ENCODE data around the gene CDC42BPA.

The CDC42BPA gene

GRCh38 chr1:226981838-226982237, 336.5 kb downstream of the CDC42BPA start:
- no peak for DNase-seq (ENCODE audit: low read depth in 2 of 2, low spot score in 1 of 2)

DNA sequence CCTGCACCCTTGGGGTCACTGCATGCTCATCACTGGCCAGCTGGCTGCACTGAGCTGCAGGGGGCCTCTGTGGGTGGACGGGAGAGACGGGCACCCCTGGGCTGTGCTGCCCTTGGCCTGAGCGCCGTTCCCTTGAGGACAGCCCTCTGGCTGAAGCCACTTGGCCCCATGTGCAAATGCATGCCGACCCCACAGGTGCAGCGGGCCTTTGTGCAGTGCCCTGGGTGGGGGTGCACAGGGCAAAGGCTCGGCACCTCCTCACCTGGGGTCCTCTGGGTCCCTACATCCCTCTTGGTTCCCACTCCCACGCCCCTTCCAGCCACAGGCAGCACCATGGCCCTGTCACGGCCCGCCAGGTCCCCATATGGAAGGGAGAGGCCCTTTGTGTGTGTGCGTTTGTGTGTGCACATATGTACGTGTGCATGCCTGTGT, 336.9 kb downstream of the CDC42BPA start:
- DNase-seq (ENCODE audit: low read depth in 2 of 2, low spot score in 1 of 2): no peak

DNA sequence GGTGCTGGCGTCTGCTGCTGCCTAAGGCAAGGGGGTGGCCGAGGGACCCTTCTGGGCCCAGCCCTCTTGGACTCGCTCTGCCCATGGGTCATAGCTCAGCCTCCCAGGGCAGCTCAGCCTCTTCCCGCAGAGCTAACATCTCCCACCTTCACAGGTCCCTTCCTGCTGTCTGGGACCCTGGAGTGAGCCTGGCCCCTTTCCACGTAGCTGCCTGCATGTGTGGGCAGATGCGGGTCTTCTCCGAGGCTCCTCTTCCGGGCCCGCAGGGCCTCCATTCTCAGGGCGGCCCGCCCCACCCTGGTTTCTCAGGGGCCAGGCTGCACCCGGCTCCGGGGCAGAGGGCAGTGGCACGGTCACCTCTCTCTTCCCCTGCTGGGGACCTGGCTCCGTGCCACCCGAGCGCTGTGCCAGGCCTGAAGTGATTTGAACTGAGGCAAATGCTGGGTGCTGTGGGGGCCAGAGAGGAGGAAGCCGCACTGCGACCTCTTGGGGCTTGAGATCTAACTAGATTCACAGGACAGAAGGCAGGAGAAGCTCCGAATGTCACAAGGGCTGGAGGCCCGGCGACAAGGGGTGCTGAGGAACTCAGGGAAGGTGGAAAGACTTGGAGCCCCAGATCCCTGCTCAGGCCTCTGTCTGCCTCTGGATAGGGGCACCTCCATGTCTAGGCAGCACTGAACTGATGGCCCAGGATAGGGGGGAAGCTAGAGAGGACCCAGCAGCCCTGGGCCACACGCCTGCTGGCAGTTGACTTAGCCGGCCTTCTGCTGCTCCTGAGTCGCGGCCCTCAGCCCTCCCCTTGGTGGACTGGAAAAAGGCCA, 337.5 kb downstream of the CDC42BPA start:
- no peak for DNase-seq (ENCODE audit: low read depth in 2 of 2, low spot score in 1 of 2)

- no peak for DNase-seq (ENCODE audit: low read depth in 2 of 2, low spot score in 1 of 2)
These were observed 338.2 kb downstream of the CDC42BPA start for GRCh38 chr1:226980122-226980560.

DNA sequence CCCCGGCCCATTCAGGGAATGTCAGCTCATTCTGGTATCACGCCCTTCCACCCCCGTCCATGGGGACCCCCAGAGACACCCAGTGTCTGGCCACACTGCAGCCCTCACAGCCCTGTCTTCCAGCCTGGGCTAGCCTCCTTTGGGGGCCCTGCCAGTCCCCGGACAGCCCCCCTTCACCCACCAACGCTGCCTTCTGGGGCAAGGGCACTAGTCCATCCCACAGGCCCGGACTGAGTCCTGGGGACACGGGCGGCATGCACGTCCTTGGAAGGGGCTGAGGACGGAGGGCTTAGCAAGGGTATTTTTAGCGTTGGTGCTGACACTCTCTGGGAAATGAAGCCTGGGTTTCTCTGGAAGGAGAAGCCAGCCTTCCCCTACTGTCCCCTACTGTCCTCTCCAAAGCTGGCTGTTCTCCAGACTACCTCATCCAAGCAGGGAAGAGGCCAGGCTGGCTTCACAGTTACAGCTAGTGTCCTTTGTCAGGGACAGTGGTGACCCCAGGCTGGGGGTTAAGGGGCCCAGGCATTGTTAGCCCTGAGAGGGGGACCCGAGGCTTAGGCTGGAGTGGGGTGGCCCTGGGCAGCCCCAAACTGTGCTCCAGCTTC, 338.7 kb downstream of the CDC42BPA start:
- no peak for DNase-seq (ENCODE audit: low read depth in 2 of 2, low spot score in 1 of 2)

GRCh38 chr1:226979115-226979516, 339.2 kb downstream of the CDC42BPA start:
- no peak for DNase-seq (ENCODE audit: low read depth in 2 of 2, low spot score in 1 of 2)

DNA sequence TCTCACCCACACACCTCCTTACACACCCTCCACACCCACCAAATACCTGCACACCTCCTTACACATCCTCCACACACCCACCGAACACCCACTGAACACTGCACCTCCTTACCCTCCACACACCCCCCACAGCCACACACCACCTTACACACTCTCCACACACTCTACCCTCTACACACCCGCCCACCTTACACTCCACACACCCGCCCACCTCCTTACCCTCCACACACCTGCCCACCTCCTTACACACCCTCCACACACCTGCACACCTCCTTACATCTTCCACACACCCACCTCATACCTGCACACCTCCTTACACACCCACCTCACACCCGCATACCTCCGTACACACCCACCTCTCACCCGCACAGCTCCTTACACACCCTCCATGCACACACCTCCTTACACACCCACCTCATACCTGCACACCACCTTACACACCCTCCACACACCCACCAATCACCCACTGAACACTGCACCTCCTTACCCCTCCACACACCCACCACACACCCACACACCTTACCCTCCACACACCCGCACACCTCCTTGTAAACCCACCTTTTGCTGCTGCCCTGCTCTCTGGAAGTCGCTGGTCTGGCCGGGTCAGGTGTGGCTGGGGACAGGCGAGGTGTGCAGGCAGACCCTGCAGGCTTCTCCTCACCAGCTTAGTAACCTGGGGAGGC, 339.7 kb downstream of the CDC42BPA start:
- DNase-seq (ENCODE audit: low read depth in 2 of 2, low spot score in 1 of 2): no peak

- no peak for DNase-seq (ENCODE audit: low read depth in 2 of 2, low spot score in 1 of 2)
These were observed 340.5 kb downstream of the CDC42BPA start for GRCh38 chr1:226977643-226978431.

- no peak for DNase-seq (ENCODE audit: low read depth in 2 of 2, low spot score in 1 of 2)
These were observed 341.2 kb downstream of the CDC42BPA start for GRCh38 chr1:226976978-226977642.

- DNase-seq (ENCODE audit: low read depth in 2 of 2, low spot score in 1 of 2): no peak
These were observed 341.9 kb downstream of the CDC42BPA start for GRCh38 chr1:226976276-226976977.

DNA sequence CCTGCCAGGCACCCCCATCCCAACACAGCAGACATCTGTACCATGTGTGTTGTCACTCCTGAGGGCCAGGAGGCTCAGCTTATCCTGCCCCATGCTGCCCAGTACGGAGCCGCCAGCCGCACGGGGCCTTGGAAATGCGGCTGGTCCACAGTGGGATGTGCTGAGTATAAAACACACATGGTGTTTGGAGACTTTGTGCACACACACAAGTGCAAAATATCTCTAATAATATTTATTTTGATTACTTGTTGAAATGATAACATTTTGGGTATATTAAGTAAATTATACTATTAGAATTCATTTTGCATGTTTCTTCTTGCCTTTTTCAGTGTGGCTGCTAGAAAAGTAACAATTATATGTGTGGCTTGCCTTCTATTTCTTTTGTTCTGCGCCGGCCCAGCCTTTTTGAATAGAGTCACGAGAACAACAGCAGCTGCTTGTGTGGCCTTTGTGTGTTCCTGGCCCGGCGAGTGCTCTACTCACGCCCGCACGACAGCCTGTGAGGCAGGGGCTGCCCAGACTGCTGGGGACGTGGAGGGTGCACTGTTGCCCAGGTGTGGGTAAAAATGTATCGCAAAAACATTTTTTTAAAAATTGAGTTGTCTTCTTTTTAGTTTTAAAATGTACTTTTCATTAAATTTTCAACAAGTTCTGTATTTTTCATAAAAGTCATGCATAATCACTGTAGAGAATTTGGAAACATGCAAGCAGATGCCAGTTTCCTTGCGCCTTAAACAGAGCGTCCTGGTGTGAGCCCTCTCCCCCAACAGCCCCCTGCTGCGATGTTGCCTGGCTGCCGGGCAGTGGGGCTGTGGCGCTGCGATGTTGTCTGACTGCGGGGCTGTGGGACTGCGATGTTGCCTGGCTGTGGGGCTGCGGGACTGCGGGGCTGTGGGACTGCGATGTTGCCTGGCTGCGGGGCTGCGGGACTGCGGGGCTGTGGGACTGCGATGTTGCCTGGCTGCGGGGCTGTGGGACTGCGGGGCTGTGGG, 342.7 kb downstream of the CDC42BPA start:
- DNase-seq (ENCODE audit: low read depth in 2 of 2, low spot score in 1 of 2): no peak

- DNase-seq (ENCODE audit: low read depth in 2 of 2, low spot score in 1 of 2): no peak
These were observed 343.6 kb downstream of the CDC42BPA start for GRCh38 chr1:226974544-226975258.

DNA sequence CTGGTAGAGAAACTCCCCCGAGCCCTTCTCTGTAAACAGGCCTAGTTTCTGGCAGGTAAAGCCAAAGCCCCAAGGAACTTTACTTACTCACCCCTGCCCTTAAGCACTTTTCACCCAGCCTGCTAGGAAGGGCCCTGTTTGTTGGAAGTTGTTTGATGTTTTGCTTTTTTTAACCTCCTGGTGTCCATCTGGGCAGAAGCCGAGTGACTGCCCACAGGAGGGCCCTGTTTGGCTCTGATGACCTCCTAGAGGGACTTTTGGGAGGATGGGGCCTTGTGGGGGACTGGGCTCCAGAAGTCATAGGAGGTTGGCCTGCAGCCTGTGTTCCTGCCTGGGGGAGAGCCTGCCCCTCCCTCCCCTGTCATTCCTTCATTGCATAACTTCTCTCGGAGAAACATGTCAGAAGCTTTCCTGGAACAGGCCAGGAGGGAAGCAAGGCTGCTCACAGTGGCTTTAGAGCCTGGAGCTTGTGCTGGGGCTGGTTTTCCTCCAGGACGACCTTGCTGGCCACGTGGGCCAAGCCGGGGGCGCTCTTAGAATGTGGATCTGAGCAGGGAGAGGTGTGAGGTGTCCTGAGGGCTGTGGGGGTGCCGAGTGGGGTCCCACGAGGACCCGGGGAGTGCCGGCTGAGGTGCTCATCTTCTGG, 344.3 kb downstream of the CDC42BPA start:
- DNase-seq (ENCODE audit: low read depth in 2 of 2, low spot score in 1 of 2): no peak

GRCh38 chr1:226973371-226973897, 344.9 kb downstream of the CDC42BPA start:
- no peak for DNase-seq (ENCODE audit: low read depth in 2 of 2, low spot score in 1 of 2)

- DNase-seq (ENCODE audit: low read depth in 2 of 2, low spot score in 1 of 2): no peak
These were observed 345.4 kb downstream of the CDC42BPA start for GRCh38 chr1:226972931-226973330.

DNA sequence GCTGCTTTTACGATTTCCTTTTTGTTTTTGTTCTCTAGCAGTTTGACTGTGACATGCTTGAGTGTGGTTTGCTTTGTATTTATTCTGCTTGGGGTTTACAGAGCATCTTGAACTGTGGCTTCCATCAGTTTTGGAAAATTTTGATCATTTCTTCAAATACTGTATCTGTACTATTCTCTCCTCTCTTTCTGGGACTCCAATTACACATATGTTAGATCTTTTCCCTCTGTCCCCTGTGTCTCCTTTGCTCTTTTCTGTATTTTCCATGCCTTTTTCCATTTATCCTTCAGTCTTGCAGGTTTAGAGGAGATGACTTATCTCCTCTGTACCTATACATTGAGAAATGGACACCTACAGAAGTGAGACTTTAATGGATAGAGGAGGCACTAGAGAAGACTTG, 346.5 kb downstream of the CDC42BPA start:
- DNase-seq (ENCODE audit: low read depth in 2 of 2, low spot score in 1 of 2): no peak

DNA sequence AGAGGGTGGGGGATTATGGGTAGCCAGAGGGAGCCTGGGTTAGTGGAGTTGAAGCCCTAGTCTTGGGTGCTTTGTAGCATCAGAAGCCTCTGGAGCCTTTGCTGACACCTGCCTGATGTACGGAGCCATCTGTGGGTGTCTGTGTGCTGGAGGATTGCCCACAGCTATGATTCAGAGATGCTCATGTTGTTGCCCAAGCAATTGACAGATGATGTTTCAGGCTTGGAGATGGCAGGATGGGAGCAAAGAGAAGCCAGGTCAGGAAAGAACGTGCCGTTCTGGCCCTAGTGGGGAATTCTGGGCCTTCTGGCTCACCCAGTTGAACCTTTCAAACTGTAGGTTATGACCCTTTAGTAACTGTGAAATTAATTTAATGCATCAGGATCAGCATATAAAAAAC, 350.6 kb downstream of the CDC42BPA start:
- no peak for DNase-seq (ENCODE audit: low read depth in 2 of 2, low spot score in 1 of 2)

- no peak for DNase-seq (ENCODE audit: low read depth in 2 of 2, low spot score in 1 of 2)
These were observed 351.6 kb downstream of the CDC42BPA start for GRCh38 chr1:226966683-226967082.

All from stimulated activated CD8-positive, alpha-beta memory T cell treated with anti-CD3 and anti-CD28 coated beads, Interleukin-4, amount 100 ng/mL, for 4 hours (primary cell).